OCI-LY1 (cell line): ENCODE measurements around the gene CELF4.

Source experiments
- CTCF ChIP-seq: fragments of 200-600 bp; sonication (generic), shearing (Covaris generic); IDR thresholded peaks from 2 replicates; pipeline ENCODE4 v1.5.1; 2017; ENCODE audit warnings: mild to moderate bottlenecking, antibody characterized with exemption, low read length, moderate library complexity, mixed read lengths
- EZH2 ChIP-seq: fragments of 200-600 bp; sonication (generic), shearing (Covaris generic); IDR thresholded peaks from 2 replicates; pipeline ENCODE4 v1.8.0; 2017; ENCODE audit warnings: borderline replicate concordance, mixed run types, mild to moderate bottlenecking, antibody characterized with exemption, low read length, moderate library complexity, mixed read lengths

- no peak for TF ChIP-seq CTCF
- TF ChIP-seq EZH2: no peak
Observed at GRCh38 chr18:37565101-37565976, at the start of gene CELF4.
